LNCAP (cell line): Measurements from ENCODE around the gene DCAF8L2.

Source experiments
- CTCF ChIP-seq: fragments of 450-650 bp; IDR thresholded peaks from 2 replicates; pipeline ENCODE4 v1.5.1; 2017; ENCODE audit warnings: mild to moderate bottlenecking

DCAF8L2 gene

GRCh38 chrX:27622883-27623282, 32.7 kb downstream of the DCAF8L2 start:
- no peak for TF ChIP-seq CTCF

- TF ChIP-seq CTCF, result no peak
Observed at GRCh38 chrX:27626066-27626465, 35.9 kb downstream of the DCAF8L2 start.

GRCh38 chrX:27633328-27633727, 43.2 kb downstream of the DCAF8L2 start:
- no peak for TF ChIP-seq CTCF

GRCh38 chrX:27656581-27656980, 66.4 kb downstream of the DCAF8L2 start:
- TF ChIP-seq CTCF, result no peak

GRCh38 chrX:27660878-27661277, 70.7 kb downstream of the DCAF8L2 start:
- no peak for TF ChIP-seq CTCF

GRCh38 chrX:27671234-27671633, 81.1 kb downstream of the DCAF8L2 start:
- no peak for TF ChIP-seq CTCF

- no peak for TF ChIP-seq CTCF
Observed at GRCh38 chrX:27674491-27674890, 84.3 kb downstream of the DCAF8L2 start.

GRCh38 chrX:27675493-27675892, 85.3 kb downstream of the DCAF8L2 start:
- no peak for TF ChIP-seq CTCF
